ENCODE measurements around the gene HMGN4. TPM values are rescaled to one million over a fixed set of nuclear protein-coding genes. Genes with fewer than 3 reads are reported as not detected.
A peak's percentile ranks its signal among the peaks of the same experiment; 100 is the strongest.

Gene HMGN4
- total and polyA plus RNA-seq, 9 of the 15 experiments (the other 6 are each of a cell fraction or from before 2014, with no cell fraction given): 35.4 to 134 (median 94.1) TPM

- TF ChIP-seq MAFF (IDR thresholded peaks at IDR 0.05; ENCODE audit: low read length) (no peak), NKRF (IDR thresholded peaks at IDR 0.05; ENCODE audit: borderline replicate concordance) (peak; percentile 34; the same call in 1 of the 2 replicates), LARP7 (IDR thresholded peaks at IDR 0.05) (no peak; the same call in 1 of the 2 replicates), BHLHE40 (IDR thresholded peaks at IDR 0.05; ENCODE audit: low read length) (no peak), RFX1 (IDR thresholded peaks at IDR 0.05) (no peak), SIRT6 (IDR thresholded peaks at IDR 0.05; ENCODE audit: low read depth, low read length) (no peak), ETS1 (conservative IDR thresholded peaks at IDR 0.05; ENCODE audit: control insufficient read depth, low read depth, low read length) (peak; percentile 97), ZBTB17 (CRISPR knock-in tag; IDR thresholded peaks at IDR 0.05) (0 out of 2 replicates have a peak, but pooled peaks have one; percentile 47), HDAC2 (IDR thresholded peaks at IDR 0.05) (peak; percentile 28; the same call in 1 of the 2 replicates), FOXM1 (IDR thresholded peaks at IDR 0.05; ENCODE audit: low read depth) (no peak; the same call in 1 of the 2 replicates), FOXM1 (CRISPR knock-in tag; IDR thresholded peaks at IDR 0.05; ENCODE audit: low read depth) (no peak; the same call in 1 of the 2 replicates), CGGBP1 (CRISPR knock-in tag; IDR thresholded peaks at IDR 0.05) (no peak), POLR2AphosphoS5 (IDR thresholded peaks at IDR 0.05; ENCODE audit: control insufficient read depth, insufficient read depth, low read depth, low read length) (0 out of 2 replicates have a peak, but pooled peaks have one; percentile 49), KAT8 (IDR thresholded peaks at IDR 0.05; ENCODE audit: low read depth) (no peak), ZBTB49 (CRISPR knock-in tag; IDR thresholded peaks at IDR 0.05; ENCODE audit: borderline replicate concordance) (0 out of 2 replicates have a peak, but pooled peaks have one; percentile 76), ARID3A (IDR thresholded peaks at IDR 0.05; ENCODE audit: borderline replicate concordance, low read depth, low read length) (peak; percentile 96), CAMTA2 (CRISPR knock-in tag; conservative IDR thresholded peaks at IDR 0.05) (no peak), ZNF277 (CRISPR knock-in tag; IDR thresholded peaks at IDR 0.05; ENCODE audit: borderline replicate concordance) (no peak), IRF2 (CRISPR knock-in tag; IDR thresholded peaks at IDR 0.05) (no peak)
Observed at GRCh38 chr6:26556263-26557070, 18.3 kb downstream of the HMGN4 start (continued).

Measured in K562 (cell line).